ENCODE results near the gene NKD1. TPM values are rescaled to one million over a fixed set of nuclear protein-coding genes. Genes with fewer than 3 reads are reported as not detected.

The NKD1 gene
- total RNA-seq, 4 donors from 2014 or later: 1.8 to 9.1 (median 2.6) TPM

GRCh38 chr16:50632927-50633800 lies 85.0 kb downstream of the NKD1 start:
- Histone ChIP-seq H3K4me1 (no peaks in the 10 kb centered on the region), H3K36me3 (peaks cover 14% of the 10 kb centered on the region), H3K27me3 (no peaks in the 10 kb centered on the region), H3K4me3 (no peak overlapping the region), H3K27ac (no peak overlapping the region), H3K9me3 (no peaks in the 10 kb centered on the region)
- DNase-seq (ENCODE audit: low spot score in 2 of 2): no peak
- no peak for TF ChIP-seq CTCF (IDR thresholded peaks at IDR 0.05)
- no peak for TF ChIP-seq POLR2A (IDR thresholded peaks at IDR 0.05)
- TF ChIP-seq EP300 (IDR thresholded peaks at IDR 0.05): no peak
- no peak for TF ChIP-seq POLR2AphosphoS5 (IDR thresholded peaks at IDR 0.05)
- 85% methylated on average over 28 of the region's 30 CpGs for WGBS

GRCh38 chr16:50634090-50634489 lies 85.9 kb downstream of the NKD1 start:
- H3K4me1 ChIP-seq: no peaks in the 10 kb centered on the region
- H3K27ac ChIP-seq: no peak overlapping the region
- WGBS: 93% methylated on average over 7 of the region's 7 CpGs
- no peaks in the 10 kb centered on the region for H3K9me3 ChIP-seq
- no peak for DNase-seq (ENCODE audit: low spot score in 2 of 2)
- TF ChIP-seq POLR2A (IDR thresholded peaks at IDR 0.05) (no peak), POLR2AphosphoS5 (IDR thresholded peaks at IDR 0.05) (no peak), EP300 (IDR thresholded peaks at IDR 0.05) (no peak), CTCF (IDR thresholded peaks at IDR 0.05) (no peak)
- H3K36me3 ChIP-seq: peaks cover 14% of the 10 kb centered on the region
- H3K4me3 ChIP-seq: no peak overlapping the region
- no peaks in the 10 kb centered on the region for H3K27me3 ChIP-seq

GRCh38 chr16:50634947-50635346 lies 86.8 kb downstream of the NKD1 start:
- no peak for DNase-seq (ENCODE audit: low spot score in 2 of 2)
- Histone ChIP-seq H3K9me3 (no peaks in the 10 kb centered on the region), H3K36me3 (peaks cover 7% of the 10 kb centered on the region), H3K4me1 (no peaks in the 10 kb centered on the region), H3K27me3 (no peaks in the 10 kb centered on the region), H3K4me3 (no peak overlapping the region), H3K27ac (no peak overlapping the region)
- WGBS: 73% methylated on average over 1 of the region's 1 CpG
- TF ChIP-seq CTCF (IDR thresholded peaks at IDR 0.05) (no peak), EP300 (IDR thresholded peaks at IDR 0.05) (no peak), POLR2A (IDR thresholded peaks at IDR 0.05) (no peak), POLR2AphosphoS5 (IDR thresholded peaks at IDR 0.05) (no peak)

- H3K36me3 ChIP-seq: peaks cover 4% of the 10 kb centered on the region
- 71% methylated on average over 17 of the region's 17 CpGs for WGBS
- H3K27ac ChIP-seq: no peak overlapping the region
- no peaks in the 10 kb centered on the region for H3K4me1 ChIP-seq
- H3K9me3 ChIP-seq: no peaks in the 10 kb centered on the region
- no peak for TF ChIP-seq CTCF (IDR thresholded peaks at IDR 0.05)
- no peak for TF ChIP-seq POLR2AphosphoS5 (IDR thresholded peaks at IDR 0.05)
- TF ChIP-seq EP300 (IDR thresholded peaks at IDR 0.05): no peak
- TF ChIP-seq POLR2A (IDR thresholded peaks at IDR 0.05): no peak
- no peak for DNase-seq (ENCODE audit: low spot score in 2 of 2)
- H3K27me3 ChIP-seq: no peaks in the 10 kb centered on the region
- no peak overlapping the region for H3K4me3 ChIP-seq
Observed at GRCh38 chr16:50635505-50636392, 87.6 kb downstream of the NKD1 start.
